ENCODE results near the gene SLC16A6. TPM values are rescaled to one million over a fixed set of nuclear protein-coding genes. Genes with fewer than 3 reads are reported as not detected.
"Not testable (repeated sequence)": the region's sequence is repeated elsewhere in the genome, so short reads cannot be mapped to it uniquely, and the experiment has no call there.

SLC16A6 gene, protein sequence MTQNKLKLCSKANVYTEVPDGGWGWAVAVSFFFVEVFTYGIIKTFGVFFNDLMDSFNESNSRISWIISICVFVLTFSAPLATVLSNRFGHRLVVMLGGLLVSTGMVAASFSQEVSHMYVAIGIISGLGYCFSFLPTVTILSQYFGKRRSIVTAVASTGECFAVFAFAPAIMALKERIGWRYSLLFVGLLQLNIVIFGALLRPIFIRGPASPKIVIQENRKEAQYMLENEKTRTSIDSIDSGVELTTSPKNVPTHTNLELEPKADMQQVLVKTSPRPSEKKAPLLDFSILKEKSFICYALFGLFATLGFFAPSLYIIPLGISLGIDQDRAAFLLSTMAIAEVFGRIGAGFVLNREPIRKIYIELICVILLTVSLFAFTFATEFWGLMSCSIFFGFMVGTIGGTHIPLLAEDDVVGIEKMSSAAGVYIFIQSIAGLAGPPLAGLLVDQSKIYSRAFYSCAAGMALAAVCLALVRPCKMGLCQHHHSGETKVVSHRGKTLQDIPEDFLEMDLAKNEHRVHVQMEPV
- 1 to 10 TPM in 1 of 6 experiments, under 1 TPM in 5; 0.19 to 1.2 (median 0.45) TPM for total RNA-seq
- long read RNA-seq: 0 reads

DNA sequence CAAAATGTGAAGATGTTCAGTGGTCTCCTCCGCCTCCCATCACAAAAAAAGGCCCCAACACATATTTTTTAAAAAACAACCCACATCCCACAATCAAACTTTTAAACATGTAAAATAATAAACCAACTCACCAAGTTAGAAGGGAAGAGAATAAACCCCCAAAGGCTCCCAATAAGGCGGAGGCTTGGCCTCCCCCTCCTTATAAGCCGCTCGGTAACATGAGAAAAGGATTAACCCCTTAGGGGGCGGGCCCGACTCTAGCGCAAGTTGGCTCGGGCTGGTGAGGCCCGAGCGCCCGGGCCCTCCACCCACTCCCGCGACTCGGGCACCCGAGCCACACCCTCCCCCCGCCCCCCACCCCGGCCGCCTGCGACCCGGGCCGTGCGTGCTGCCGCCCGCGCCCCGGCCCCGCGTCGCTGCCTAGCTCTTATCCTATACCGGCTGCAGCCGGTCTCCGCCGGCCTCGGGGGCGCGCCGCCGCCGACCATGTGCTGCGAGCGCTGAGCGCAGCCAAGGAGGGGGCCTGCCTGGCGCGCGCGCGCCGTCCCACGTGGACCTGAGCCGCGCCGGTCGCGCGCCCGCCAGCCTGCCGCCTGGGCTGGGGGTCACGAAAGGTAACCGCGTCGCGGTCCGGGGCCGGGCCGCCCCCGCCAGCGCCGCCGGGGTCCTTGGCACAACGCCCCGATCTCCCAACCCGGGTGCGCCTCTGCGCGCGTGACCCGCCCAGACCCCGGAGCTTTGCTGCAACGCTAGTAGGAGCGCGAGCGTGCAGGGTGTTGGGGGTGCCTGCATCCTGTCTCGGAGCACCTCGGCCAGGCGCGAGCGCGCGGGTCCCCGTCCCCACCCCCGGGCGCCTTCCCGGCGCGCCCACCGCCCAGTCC, at the start of gene SLC16A6, which contains the start of gene ARSG:
Gene SLC16A6, minus strand, starts transcription at position 173 of the 881 bp plus-strand sequence. CDS start 12,807 bp downstream, outside the sequence.
Gene ARSG, plus strand, starts transcription at position 541 of the 881 bp plus-strand sequence. CDS start 15,999 bp downstream, outside the sequence.
- DNase-seq (peak; percentile 63 to 79 (median 76)), ATAC-seq (peak; percentile 58 to 74 (median 64))
- no peaks in the 10 kb centered on the region for H3K9me3 ChIP-seq
- TF ChIP-seq, protein P1, sequence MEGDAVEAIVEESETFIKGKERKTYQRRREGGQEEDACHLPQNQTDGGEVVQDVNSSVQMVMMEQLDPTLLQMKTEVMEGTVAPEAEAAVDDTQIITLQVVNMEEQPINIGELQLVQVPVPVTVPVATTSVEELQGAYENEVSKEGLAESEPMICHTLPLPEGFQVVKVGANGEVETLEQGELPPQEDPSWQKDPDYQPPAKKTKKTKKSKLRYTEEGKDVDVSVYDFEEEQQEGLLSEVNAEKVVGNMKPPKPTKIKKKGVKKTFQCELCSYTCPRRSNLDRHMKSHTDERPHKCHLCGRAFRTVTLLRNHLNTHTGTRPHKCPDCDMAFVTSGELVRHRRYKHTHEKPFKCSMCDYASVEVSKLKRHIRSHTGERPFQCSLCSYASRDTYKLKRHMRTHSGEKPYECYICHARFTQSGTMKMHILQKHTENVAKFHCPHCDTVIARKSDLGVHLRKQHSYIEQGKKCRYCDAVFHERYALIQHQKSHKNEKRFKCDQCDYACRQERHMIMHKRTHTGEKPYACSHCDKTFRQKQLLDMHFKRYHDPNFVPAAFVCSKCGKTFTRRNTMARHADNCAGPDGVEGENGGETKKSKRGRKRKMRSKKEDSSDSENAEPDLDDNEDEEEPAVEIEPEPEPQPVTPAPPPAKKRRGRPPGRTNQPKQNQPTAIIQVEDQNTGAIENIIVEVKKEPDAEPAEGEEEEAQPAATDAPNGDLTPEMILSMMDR (IDR thresholded peaks at IDR 0.05): no peak
- no peak for TF ChIP-seq POLR2A (IDR thresholded peaks at IDR 0.05)
- peak within 1 kb of the TSS; percentile 56 to 60 (median 57) for H3K4me3 ChIP-seq
- H3K4me1 ChIP-seq: peaks cover 0 to 16% (median 2%) of the 10 kb centered on the region in 4 donors
- peak within 1 kb of the TSS; percentile 60 to 76 (median 62) for H3K27ac ChIP-seq
- H3K27me3 ChIP-seq: peaks cover 0 to 7% of the 10 kb centered on the region in 2 donors
- intact Hi-C loops (cut with DNase I): no loop called here
- no peaks in the 10 kb centered on the region for H3K36me3 ChIP-seq
- WGBS (ENCODE audit: insufficient coverage, low coverage, low lambda C conversion rate, missing lambda C conversion rate): under 1% methylated on average over 16 of the region's 96 CpGs

- intact Hi-C loops (cut with DNase I): no loop called here
- ATAC-seq (no peak), DNase-seq (no peak)
- H3K4me1 ChIP-seq: no peaks in the 10 kb centered on the region
- H3K27ac ChIP-seq: no peak overlapping the region
- no peak overlapping the region for H3K4me3 ChIP-seq
- WGBS (ENCODE audit: insufficient coverage, low coverage, low lambda C conversion rate, missing lambda C conversion rate): 100% methylated on average over 1 of the region's 9 CpGs
- no peaks in the 10 kb centered on the region for H3K36me3 ChIP-seq
- no peaks in the 10 kb centered on the region for H3K27me3 ChIP-seq
- no peaks in the 10 kb centered on the region for H3K9me3 ChIP-seq
- TF ChIP-seq POLR2A (IDR thresholded peaks at IDR 0.05): no peak
- TF ChIP-seq, protein P1 (IDR thresholded peaks at IDR 0.05): no peak
Measured at GRCh38 chr17:68334393-68334792, 43.5 kb upstream of the SLC16A6 start.

GRCh38 chr17:68331932-68332331, 41.0 kb upstream of the SLC16A6 start:
- H3K4me1 ChIP-seq; H3K4me3 ChIP-seq; H3K36me3 ChIP-seq; DNase-seq; ATAC-seq; H3K27ac ChIP-seq; H3K9me3 ChIP-seq; H3K27me3 ChIP-seq; intact Hi-C loops (cut with DNase I): not testable (repeated sequence)
- 94% methylated on average over 12 of the region's 12 CpGs for WGBS (ENCODE audit: insufficient coverage, low coverage, low lambda C conversion rate, missing lambda C conversion rate)

DNA sequence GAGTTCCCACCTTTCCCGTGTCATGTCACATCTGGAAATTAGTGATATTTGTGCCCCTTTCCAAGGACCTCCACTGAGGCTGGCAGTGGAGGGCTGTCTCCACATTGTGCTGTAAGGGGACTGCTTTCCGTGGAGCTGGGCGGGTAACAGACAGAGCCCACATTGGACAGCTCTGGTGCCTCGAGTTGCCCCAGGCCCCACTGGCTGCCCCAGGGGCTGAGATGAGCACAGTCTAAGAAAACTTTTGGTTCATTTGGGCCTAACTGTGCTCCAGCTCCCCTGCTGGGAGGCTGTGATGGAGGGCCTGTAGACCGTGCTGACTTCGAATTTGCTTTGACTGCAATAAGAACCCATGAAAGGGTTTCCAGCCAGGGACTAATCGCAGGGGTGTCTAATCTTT, 38.4 kb upstream of the SLC16A6 start:
- WGBS (ENCODE audit: insufficient coverage, low coverage, low lambda C conversion rate, missing lambda C conversion rate): 100% methylated on average over 5 of the region's 7 CpGs
- intact Hi-C loops (cut with DNase I): no loop called here
- Histone ChIP-seq H3K36me3 (no peaks in the 10 kb centered on the region), H3K9me3 (no peaks in the 10 kb centered on the region), H3K27ac (no peak overlapping the region), H3K27me3 (no peaks in the 10 kb centered on the region), H3K4me1 (no peaks in the 10 kb centered on the region), H3K4me3 (no peak overlapping the region)
- ATAC-seq (no peak), DNase-seq (no peak)
- TF ChIP-seq, protein P1 (IDR thresholded peaks at IDR 0.05): no peak
